IPS-15b (cell line): ENCODE measurements around the gene MAML3.

Experiments
- H3K27me3 ChIP-seq: one replicate; pipeline ENCODE4 v1.6.1; 2013; ENCODE audit warnings: low read length; ENCODE audit not compliant: control insufficient read depth, insufficient read depth
- H3K36me3 ChIP-seq: one replicate; pipeline ENCODE4 v1.6.1; 2013; ENCODE audit warnings: low read length; ENCODE audit not compliant: control insufficient read depth, insufficient read depth
- H3K4me1 ChIP-seq: one replicate; pipeline ENCODE4 v1.6.1; 2013; ENCODE audit warnings: mild to moderate bottlenecking, low read length; ENCODE audit not compliant: control insufficient read depth, insufficient read depth
- H3K4me3 ChIP-seq: one replicate; pipeline ENCODE4 v1.5.1; 2013; ENCODE audit warnings: low read depth, low read length
- H3K9ac ChIP-seq: one replicate; pipeline ENCODE4 v1.6.1; 2013; ENCODE audit warnings: low read depth, mild to moderate bottlenecking, low read length
- H3K9me3 ChIP-seq: one replicate; pipeline ENCODE4 v1.6.1; 2013; ENCODE audit warnings: mild to moderate bottlenecking, low read length; ENCODE audit not compliant: control insufficient read depth, insufficient read depth

Gene MAML3

DNA sequence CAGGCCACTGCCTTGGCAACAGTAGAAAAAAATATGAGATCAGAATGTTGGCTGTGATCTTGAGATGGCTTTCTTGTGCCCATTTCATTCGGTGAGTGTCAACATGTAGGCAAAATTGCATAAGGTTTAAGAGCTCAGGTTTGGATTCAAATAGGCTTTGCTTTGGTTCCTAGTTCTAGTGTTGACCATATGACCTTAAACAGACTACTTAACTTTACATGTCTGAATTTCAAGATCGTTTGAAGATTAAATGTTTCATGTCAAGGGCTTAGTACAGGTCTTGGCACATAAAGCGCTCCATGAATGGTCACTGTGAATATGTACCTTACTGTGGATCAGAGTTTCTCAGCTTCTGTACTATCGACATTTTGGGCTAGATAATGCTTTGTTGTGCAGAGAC lies 284.2 kb downstream of the MAML3 start:
- Histone ChIP-seq H3K4me1 (no peaks in the 10 kb centered on the region), H3K4me3 (no peak overlapping the region), H3K9ac (no peak overlapping the region), H3K9me3 (no peaks in the 10 kb centered on the region), H3K36me3 (no peaks in the 10 kb centered on the region), H3K27me3 (no peaks in the 10 kb centered on the region)

DNA sequence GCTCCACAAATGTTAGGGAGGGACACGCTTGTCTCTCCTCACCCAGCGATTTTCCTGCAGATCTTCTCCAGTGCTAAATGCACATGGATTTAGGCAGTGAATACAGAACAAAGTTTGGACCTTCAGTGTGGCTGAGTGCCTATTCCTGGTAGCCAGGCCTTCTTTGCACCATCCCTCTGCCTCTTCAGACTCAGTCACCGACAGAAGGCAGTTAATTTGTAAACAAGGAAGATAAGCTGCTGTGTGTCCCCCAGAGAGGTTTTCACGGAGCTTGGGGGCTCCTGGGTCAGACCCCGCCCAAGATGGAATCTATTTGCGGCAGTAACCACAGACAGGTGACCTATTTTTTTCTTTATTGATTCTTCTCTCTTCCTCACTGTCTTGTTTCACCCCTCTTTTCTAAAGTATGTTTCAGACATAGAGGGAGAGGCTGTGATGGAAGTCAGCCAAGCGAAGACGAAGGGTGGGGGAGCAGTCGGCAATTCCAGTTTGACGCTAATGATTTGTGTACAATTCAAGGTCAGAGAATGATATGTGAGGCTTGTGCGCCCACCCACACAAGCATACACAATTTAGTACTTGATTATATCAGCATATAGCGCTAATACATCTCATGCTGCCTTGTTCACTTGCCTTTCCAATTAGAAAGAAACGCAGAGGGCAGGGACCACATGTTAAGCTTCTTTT lies 287.6 kb downstream of the MAML3 start:
- Histone ChIP-seq H3K36me3 (no peaks in the 10 kb centered on the region), H3K9me3 (no peaks in the 10 kb centered on the region), H3K4me1 (no peaks in the 10 kb centered on the region), H3K4me3 (no peak overlapping the region), H3K27me3 (no peaks in the 10 kb centered on the region), H3K9ac (no peak overlapping the region)

DNA sequence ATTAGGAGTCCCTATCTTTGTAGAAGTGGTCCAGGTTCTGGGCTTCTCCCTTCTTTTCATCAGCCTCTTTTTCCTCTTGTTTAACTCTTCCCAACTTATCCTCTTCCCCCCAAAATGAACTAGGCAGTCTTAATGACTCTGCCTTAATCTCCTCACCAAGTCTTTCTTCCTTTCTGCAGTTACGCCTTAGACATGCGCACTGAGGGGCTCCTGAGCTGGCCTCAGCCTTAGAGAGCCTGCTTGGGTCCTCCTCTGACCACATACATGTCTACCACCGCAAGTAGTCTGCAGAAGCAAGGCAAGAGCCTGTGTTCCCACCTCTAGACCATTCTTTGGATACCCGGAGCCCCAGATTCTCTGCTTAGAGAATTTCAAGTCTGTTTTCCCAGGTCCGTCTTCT lies 288.4 kb downstream of the MAML3 start:
- H3K9ac ChIP-seq, result no peak overlapping the region
- no peaks in the 10 kb centered on the region for H3K4me1 ChIP-seq
- no peak overlapping the region for H3K4me3 ChIP-seq
- H3K9me3 ChIP-seq, result no peaks in the 10 kb centered on the region
- no peaks in the 10 kb centered on the region for H3K27me3 ChIP-seq
- no peaks in the 10 kb centered on the region for H3K36me3 ChIP-seq

DNA sequence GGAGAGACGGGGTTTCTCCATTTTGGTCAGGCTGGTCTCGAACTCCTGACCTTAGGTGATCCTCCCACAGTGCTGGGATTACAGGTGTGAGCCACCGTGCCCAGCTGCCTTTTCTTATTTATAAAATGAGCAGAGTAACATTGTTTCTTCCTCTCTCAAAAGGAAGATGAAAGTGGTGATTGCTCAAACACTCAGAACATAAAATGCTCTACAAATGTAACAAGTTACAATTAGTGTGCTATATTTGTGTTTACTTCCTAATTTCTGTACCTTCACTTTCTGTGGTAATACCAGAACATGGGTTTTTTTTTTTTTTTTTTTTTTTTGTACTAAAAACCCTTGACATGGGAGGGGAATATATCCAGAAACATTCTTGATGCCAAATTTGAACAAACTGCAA lies 290.5 kb downstream of the MAML3 start:
- Histone ChIP-seq H3K9ac (no peak overlapping the region), H3K4me1 (no peaks in the 10 kb centered on the region), H3K4me3 (no peak overlapping the region), H3K27me3 (no peaks in the 10 kb centered on the region), H3K36me3 (no peaks in the 10 kb centered on the region), H3K9me3 (no peaks in the 10 kb centered on the region)

DNA sequence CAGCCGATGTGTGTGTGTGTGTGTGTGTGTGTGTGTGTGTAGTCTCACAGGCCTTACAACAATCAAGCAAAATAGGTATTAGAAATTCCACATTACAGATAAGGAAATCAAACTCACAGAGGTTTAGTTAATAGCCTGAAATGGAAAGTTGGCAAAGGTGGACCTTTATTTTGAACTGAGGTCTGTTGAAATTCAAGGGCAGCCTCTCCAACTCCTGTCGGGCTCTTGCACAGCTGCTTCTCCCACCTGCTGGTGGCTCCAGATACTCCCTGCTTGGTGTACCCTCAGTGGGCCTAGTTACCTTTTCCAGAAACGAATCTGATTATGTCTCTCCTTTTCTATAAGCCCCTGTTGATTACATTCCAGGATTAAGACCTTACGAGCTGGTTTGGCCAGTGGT lies 292.5 kb downstream of the MAML3 start:
- Histone ChIP-seq H3K9ac (no peak overlapping the region), H3K9me3 (no peaks in the 10 kb centered on the region), H3K36me3 (no peaks in the 10 kb centered on the region), H3K4me3 (no peak overlapping the region), H3K4me1 (peaks cover 5% of the 10 kb centered on the region), H3K27me3 (no peaks in the 10 kb centered on the region)

DNA sequence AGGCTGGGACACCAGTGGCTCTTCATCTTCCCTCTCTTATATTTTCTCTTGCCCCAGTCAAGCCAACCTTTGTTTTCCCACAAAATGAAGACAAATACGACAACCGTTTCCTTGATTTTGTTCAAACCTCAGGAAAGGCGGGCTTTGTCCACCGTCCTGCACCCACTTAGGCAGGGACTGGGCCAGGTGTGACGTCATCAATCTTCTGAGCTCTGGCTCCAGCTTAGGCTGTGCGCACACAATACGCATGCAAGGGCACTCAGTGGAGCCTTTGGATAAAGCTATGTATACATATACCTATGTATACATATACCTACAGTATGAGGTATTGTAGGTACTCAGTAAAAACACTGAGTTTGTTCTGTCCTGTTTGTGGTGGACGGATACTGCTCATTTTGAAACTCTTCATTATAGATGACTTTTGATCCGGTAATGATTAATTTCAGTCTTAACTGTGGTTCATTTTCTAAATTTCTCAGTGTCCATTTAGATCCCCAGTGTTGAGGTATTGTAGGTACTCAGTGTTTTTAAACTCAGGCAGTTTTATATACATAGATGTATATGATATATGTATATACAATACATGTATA lies 293.5 kb downstream of the MAML3 start:
- no peaks in the 10 kb centered on the region for H3K27me3 ChIP-seq
- H3K9me3 ChIP-seq, result no peaks in the 10 kb centered on the region
- H3K36me3 ChIP-seq, result no peaks in the 10 kb centered on the region
- H3K4me1 ChIP-seq, result peaks cover 5% of the 10 kb centered on the region
- H3K4me3 ChIP-seq, result no peak overlapping the region
- H3K9ac ChIP-seq, result no peak overlapping the region

DNA sequence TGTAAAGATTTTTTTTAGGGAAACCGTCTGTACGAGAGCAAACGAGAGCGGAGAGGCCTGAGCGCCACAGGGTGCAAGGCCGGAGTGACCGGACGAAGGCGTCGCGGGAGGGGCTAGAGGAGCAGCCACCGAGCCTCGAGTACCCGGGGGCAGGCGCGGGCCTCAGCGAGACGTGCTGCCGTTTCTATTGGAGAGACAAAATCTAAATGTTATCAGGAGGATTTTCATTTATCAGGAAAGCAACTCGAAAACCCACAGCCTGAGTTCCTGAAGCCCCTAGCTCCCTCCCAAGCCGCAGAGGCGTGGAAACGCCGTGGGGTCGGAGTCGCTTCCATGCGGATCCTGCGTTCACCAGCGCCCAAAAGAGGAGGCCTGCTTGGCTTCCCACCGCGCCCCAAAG lies 294.1 kb downstream of the MAML3 start:
- Histone ChIP-seq H3K4me1 (peaks cover 5% of the 10 kb centered on the region), H3K9ac (no peak overlapping the region), H3K36me3 (no peaks in the 10 kb centered on the region), H3K9me3 (no peaks in the 10 kb centered on the region), H3K27me3 (no peaks in the 10 kb centered on the region), H3K4me3 (no peak overlapping the region)

DNA sequence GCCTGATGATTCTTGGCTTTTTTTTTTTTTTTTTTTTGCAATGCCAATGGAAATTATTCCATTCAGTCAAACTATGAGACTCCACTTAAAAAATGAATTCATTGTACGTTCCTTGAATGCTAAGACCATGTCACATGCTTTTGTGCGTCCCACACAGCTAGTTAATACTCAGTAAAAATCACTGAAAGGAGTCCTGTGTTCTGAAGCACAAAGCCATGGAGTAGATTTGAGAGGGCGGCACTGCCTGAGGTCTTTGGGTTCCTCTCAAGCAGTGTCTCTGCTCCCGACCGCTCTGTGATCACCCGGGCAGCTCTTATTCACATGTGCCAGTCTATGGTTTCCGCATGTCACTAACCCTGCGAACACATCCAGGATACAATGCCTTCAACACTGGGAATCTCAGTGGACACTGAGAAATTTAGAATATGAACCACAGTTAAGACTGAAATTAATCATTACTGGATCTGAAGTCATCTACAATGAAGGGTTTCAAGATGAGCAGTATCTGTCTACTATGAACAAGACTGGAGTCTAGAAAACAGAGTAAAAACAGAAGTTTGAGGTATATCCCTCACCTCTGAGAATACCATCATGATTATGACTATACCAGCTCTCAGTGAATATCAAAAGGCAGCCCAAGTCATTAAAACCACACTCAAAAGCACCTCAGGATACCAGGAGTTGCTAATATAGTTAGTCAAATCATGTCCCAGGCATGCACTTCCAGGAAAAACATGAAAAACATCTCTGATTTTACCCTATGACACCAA lies 295.4 kb downstream of the MAML3 start:
- no peaks in the 10 kb centered on the region for H3K27me3 ChIP-seq
- H3K4me1 ChIP-seq, result peaks cover 12% of the 10 kb centered on the region
- no peak overlapping the region for H3K4me3 ChIP-seq
- H3K9me3 ChIP-seq, result no peaks in the 10 kb centered on the region
- H3K36me3 ChIP-seq, result no peaks in the 10 kb centered on the region
- H3K9ac ChIP-seq, result no peak overlapping the region

DNA sequence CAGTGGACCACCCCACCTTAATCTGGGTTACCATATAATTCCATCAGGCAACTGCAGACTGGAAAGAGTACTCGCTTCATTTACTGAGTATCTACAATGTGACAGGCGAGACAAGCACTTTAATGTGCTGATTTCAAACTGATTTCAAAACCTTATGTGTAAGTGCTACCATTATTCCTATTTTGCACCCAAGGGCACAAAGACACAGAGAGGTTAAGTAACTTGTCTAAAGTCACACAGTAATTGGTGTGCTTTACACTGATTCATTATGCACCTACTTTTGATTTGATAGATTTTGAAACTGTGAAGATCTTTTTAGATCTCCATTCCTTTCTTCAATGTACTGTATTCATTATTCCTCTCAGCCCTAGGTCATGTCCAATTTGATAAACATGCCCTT lies 296.0 kb downstream of the MAML3 start:
- Histone ChIP-seq H3K4me1 (peaks cover 14% of the 10 kb centered on the region), H3K9ac (no peak overlapping the region), H3K36me3 (no peaks in the 10 kb centered on the region), H3K27me3 (no peaks in the 10 kb centered on the region), H3K4me3 (no peak overlapping the region), H3K9me3 (no peaks in the 10 kb centered on the region)

DNA sequence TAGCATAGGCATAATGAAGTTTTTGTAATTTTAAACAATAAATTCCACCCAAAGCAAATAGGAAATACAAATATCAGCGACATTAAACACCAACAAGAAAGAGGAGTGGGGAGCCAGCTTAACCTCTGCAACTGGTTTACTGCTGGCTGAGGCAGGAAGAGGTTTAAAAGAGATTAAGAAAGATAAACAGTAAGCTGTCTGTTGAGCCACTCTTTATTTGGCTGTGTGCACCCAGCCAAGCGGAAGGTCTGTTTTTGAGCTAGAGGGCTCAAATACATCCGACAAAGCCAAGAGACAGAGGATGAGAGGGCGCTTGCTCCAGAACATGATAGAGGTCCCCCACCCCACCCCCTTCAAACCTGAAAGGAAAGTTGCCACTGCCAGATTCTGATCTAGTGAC lies 297.0 kb downstream of the MAML3 start:
- no peak overlapping the region for H3K4me3 ChIP-seq
- no peaks in the 10 kb centered on the region for H3K9me3 ChIP-seq
- no peaks in the 10 kb centered on the region for H3K27me3 ChIP-seq
- no peaks in the 10 kb centered on the region for H3K36me3 ChIP-seq
- H3K9ac ChIP-seq, result no peak overlapping the region
- peaks cover 16% of the 10 kb centered on the region for H3K4me1 ChIP-seq

DNA sequence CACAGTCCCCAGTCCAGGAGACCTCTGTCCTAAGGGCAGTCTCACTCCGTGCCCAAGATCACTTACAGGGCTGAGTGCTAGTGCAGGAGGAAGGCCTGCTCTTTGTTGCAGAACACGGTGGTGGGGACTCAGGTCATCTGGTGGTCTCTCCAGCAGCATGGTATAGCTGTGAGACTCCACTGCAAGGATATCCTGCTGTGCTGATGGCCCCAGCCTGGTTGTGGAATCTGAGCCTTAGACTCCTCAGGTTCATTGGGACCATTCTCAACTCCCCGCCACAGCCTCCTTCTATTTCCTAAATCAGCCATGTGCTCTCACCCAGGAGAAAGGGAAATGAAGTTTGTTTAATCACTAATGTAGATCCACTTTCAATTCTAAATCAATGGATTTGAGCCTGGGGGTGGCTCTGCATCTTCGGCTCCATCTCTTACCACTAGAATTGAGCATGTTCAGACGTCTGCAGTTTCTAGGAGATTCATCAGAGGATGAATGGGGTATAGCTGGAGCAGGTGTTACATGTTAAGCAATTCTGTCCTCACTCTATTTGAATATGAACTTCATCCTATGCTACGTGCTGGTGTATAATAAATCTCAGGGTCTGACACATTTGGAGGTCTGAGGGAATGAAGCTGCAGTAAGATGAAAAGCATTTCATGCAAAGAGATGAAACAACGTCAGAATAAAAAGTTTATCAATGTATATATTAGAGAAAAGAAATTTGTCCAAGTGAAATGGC lies 299.1 kb downstream of the MAML3 start:
- H3K36me3 ChIP-seq, result no peaks in the 10 kb centered on the region
- peaks cover 21% of the 10 kb centered on the region for H3K4me1 ChIP-seq
- no peak overlapping the region for H3K4me3 ChIP-seq
- H3K9me3 ChIP-seq, result no peaks in the 10 kb centered on the region
- no peaks in the 10 kb centered on the region for H3K27me3 ChIP-seq
- no peak overlapping the region for H3K9ac ChIP-seq
